GM23338 (cell line): ENCODE results near the gene DRAXIN. TPM values are rescaled to one million over a fixed set of nuclear protein-coding genes. Genes with fewer than 3 reads are reported as not detected.

ENCODE experiments used
- ATAC-seq: fragments of 200-7000 bp; cut with Tn5 transposase; 3 replicates; pipeline ENCODE4 v1.9.1; 2020
- DNase-seq: peaks from one replicate; pipeline ENCODE4 v3.0.0-alpha.2; 2015; ENCODE audit warnings: low spot score
- H2AFZ ChIP-seq: fragments of 200-600 bp; sonication (generic); 2 replicates; pipeline ENCODE4 v1.8.0; 2016; ENCODE audit warnings: antibody characterized with exemption, mild to moderate bottlenecking, moderate library complexity
- H3F3A ChIP-seq: fragments of 200-600 bp; sonication (generic); replicated peaks from 2 replicates; pipeline ENCODE4 v1.8.0; 2017; ENCODE audit warnings: antibody characterized with exemption, mixed run types, low read depth
- H3K27ac ChIP-seq: fragments of 200-600 bp; sonication (generic); 2 replicates; pipeline ENCODE4 v1.6.1; 2016; ENCODE audit warnings: low read depth
- H3K27me3 ChIP-seq: fragments of 200-600 bp; sonication (generic); 2 replicates; pipeline ENCODE4 v1.8.0; 2016; ENCODE audit warnings: mild to moderate bottlenecking, mixed run types, moderate library complexity; ENCODE audit not compliant: insufficient read depth
- H3K36me3 ChIP-seq: fragments of 200-600 bp; sonication (generic); 2 replicates; pipeline ENCODE4 v1.8.0; 2016; ENCODE audit warnings: mild to moderate bottlenecking; ENCODE audit not compliant: insufficient read depth
- H3K4me1 ChIP-seq: fragments of 200-600 bp; sonication (generic); 2 replicates; pipeline ENCODE4 v1.8.0; 2016; ENCODE audit warnings: mild to moderate bottlenecking, moderate library complexity; ENCODE audit not compliant: insufficient read depth
- H3K4me2 ChIP-seq: fragments of 200-600 bp; sonication (generic); 2 replicates; pipeline ENCODE4 v1.7.1; 2017; ENCODE audit warnings: mixed run types
- H3K4me3 ChIP-seq: fragments of 200-600 bp; sonication (generic); 2 replicates; pipeline ENCODE4 v1.6.1; 2016; ENCODE audit warnings: mixed run types
- H3K79me2 ChIP-seq: fragments of 200-600 bp; sonication (generic); replicated peaks from 2 replicates; pipeline ENCODE4 v1.8.0; 2017; ENCODE audit warnings: mild to moderate bottlenecking; ENCODE audit not compliant: insufficient read depth
- H3K9me2 ChIP-seq: fragments of 200-600 bp; sonication (generic); 2 replicates; pipeline ENCODE4 v1.8.0; 2017; ENCODE audit not compliant: insufficient read depth
- H4K20me1 ChIP-seq: fragments of 200-600 bp; sonication (generic); replicated peaks from 2 replicates; pipeline ENCODE4 v1.8.0; 2017; ENCODE audit warnings: mild to moderate bottlenecking; ENCODE audit not compliant: insufficient read depth
- H3K27ac Mint-ChIP-seq: 2 replicates; pipeline ENCODE4 v1.8.0; 2020; ENCODE audit warnings: inconsistent platforms, mild to moderate bottlenecking, moderate library complexity, mixed read lengths
- H3K27me3 Mint-ChIP-seq: 3 replicates; pipeline ENCODE4 v1.8.0; 2022; ENCODE audit warnings: low read depth, mild to moderate bottlenecking, moderate library complexity, mixed read lengths, inconsistent platforms; ENCODE audit not compliant: insufficient read depth, poor library complexity
- H3K36me3 Mint-ChIP-seq: 3 replicates; pipeline ENCODE4 v1.8.0; 2021; ENCODE audit warnings: low read depth, mild to moderate bottlenecking, inconsistent platforms, moderate library complexity, mixed read lengths
- H3K4me1 Mint-ChIP-seq: 3 replicates; pipeline ENCODE4 v1.8.0; 2020; ENCODE audit warnings: mild to moderate bottlenecking, inconsistent platforms, mixed read lengths
- H3K4me3 Mint-ChIP-seq: 3 replicates; pipeline ENCODE4 v1.8.0; 2021; ENCODE audit warnings: moderate library complexity, mild to moderate bottlenecking, inconsistent platforms, mixed read lengths
- H3K9me3 Mint-ChIP-seq: 3 replicates; pipeline ENCODE4 v1.8.0; 2020; ENCODE audit warnings: moderate library complexity, mild to moderate bottlenecking, inconsistent platforms, mixed read lengths
- CREB1 ChIP-seq: fragments of 250-450 bp; sonication (Bioruptor Pico); IDR thresholded peaks from 2 replicates; pipeline ENCODE4 v1.5.0; 2020; ENCODE audit warnings: low read depth, mild to moderate bottlenecking, moderate library complexity
- EZH2 ChIP-seq: fragments of 200-600 bp; sonication (generic); IDR thresholded peaks from one replicate; pipeline ENCODE4 v1.8.0; 2017; ENCODE audit warnings: antibody characterized with exemption, mild to moderate bottlenecking, low read depth; ENCODE audit not compliant: unreplicated experiment
- EZH2phosphoT487 ChIP-seq: fragments of 200-600 bp; sonication (generic); IDR thresholded peaks from one replicate; pipeline ENCODE4 v1.8.1; 2018; ENCODE audit warnings: antibody characterized with exemption; ENCODE audit not compliant: unreplicated experiment
- JUNB ChIP-seq: IDR thresholded peaks from one replicate; pipeline ENCODE4 v1.6.1; 2016; ENCODE audit warnings: antibody characterized with exemption; ENCODE audit not compliant: unreplicated experiment
- NANOG ChIP-seq: IDR thresholded peaks from 2 replicates; pipeline ENCODE4 v1.6.1; 2016; ENCODE audit warnings: antibody characterized with exemption, borderline replicate concordance
- POLR2AphosphoS5 ChIP-seq: IDR thresholded peaks from 2 replicates; pipeline ENCODE4 v1.6.1; 2016; ENCODE audit warnings: antibody characterized with exemption, low read depth
- STAT1 ChIP-seq: IDR thresholded peaks from one replicate; pipeline ENCODE4 v1.6.1; 2016; ENCODE audit warnings: antibody characterized with exemption; ENCODE audit not compliant: unreplicated experiment
- ZNF114 ChIP-seq: fragments of 250-450 bp; sonication (Bioruptor Pico); IDR thresholded peaks from 2 replicates; pipeline ENCODE4 v1.5.0; 2020; ENCODE audit warnings: mild to moderate bottlenecking, moderate library complexity
- ZNF331 ChIP-seq: fragments of 250-450 bp; sonication (Bioruptor Pico); IDR thresholded peaks from 2 replicates; pipeline ENCODE4 v1.5.0; 2020; ENCODE audit warnings: low read depth, mild to moderate bottlenecking, moderate library complexity
- polyA plus RNA-seq: library from polyadenylated mRNA; unstranded; fragments of >200 nt; fragmentation: Nextera tagmentation; extraction: Ambion mirVana; gene quantifications from 2 replicates; pipeline ENCODE4 v1.2.1, GENCODE V29; 2016
- total RNA-seq: library from RNA; depleted of rRNA; stranded (reverse); fragments of >200 nt; shearing (Covaris generic); gene quantifications from 2 replicates; pipeline ENCODE4 v1.2.3, GENCODE V29; 2014
- TF ChIP-seq, protein P1 (sequence below): IDR thresholded peaks from 2 replicates; pipeline ENCODE4 v1.6.1; 2016; ENCODE audit warnings: antibody characterized with exemption
- TF ChIP-seq, protein P2 (sequence below), 2 experiments: fragments of 200-600 bp in 1 of 2; sonication (generic) in 1 of 2; conservative IDR thresholded peaks; 2 replicates each; pipeline versions ENCODE4 v1.5.1 to v1.6.1; 2016 to 2017; ENCODE audit warnings: antibody characterized with exemption in 2 of 2, low read depth in 2 of 2, mild to moderate bottlenecking in 2 of 2, moderate library complexity in 1 of 2
- TF ChIP-seq, protein P3 (sequence below): IDR thresholded peaks from one replicate; pipeline ENCODE4 v1.6.1; 2018; ENCODE audit warnings: antibody characterized with exemption; ENCODE audit not compliant: unreplicated experiment
- TF ChIP-seq, protein P4 (sequence below): fragments of 250-450 bp; sonication (Bioruptor Pico); IDR thresholded peaks from 2 replicates; pipeline ENCODE4 v1.5.0; 2020; ENCODE audit warnings: mild to moderate bottlenecking, moderate library complexity

DRAXIN gene
- total and polyA plus RNA-seq, 2 experiments from 2014 or later, result 7.6 to 23.0 TPM

DNA sequence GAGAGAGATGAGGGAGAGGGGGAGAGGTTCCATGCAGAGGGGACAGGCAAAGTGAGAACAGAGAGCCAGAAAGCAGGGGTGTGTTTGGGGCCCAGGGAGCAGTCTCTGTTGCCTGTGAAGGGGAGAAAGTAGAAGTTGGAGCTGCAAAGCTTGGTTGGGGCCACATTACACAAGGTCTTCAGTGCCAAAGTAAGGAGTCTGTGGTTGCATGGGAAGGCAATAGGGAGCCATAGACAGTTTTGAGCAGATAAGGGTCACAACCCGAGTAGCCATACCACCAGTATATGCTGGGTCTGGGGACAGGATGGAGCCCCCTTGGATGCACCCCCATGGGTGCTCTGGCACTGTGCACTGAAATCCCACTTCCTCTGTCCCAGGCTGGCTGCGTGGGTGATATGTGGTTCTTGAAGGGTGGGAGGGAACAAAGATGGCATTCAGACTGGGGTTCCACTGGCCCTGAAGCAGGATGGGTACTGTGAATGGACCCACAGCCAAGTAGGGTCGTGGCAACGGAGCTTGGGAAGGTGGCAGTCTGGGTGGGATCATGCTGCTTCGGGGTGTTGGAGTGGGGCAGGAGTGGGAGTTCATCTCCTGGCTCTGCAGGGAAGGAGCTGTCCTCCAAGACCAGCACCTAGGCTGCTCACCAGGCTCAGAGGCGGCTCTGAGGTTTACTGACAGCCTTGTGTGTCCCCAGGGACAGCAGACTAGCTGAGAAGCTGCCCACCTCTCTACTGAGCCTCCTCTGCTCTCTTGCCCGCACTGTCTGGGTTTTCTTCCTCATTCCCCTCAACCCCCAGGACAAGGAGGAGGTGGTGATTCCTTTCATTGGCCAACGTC, 12.1 kb downstream of the DRAXIN start:
- peak; percentile 8; the same call in 2 of the 3 replicates for ATAC-seq
- Histone ChIP-seq H3K4me1 (peaks cover 51% of the 10 kb centered on the region), H3K79me2 (peaks cover 32% of the 10 kb centered on the region)

More for the DNA sequence above, 12.1 kb downstream of the DRAXIN start:
- 0 out of 3 replicates have a peak, but pooled peaks cover 4% of the 10 kb centered on the region for H3K36me3 Mint-ChIP-seq
- no peak overlapping the region for H2AFZ ChIP-seq
- no peaks in the 10 kb centered on the region for H4K20me1 ChIP-seq
- H3K27me3 Mint-ChIP-seq, result peaks cover 12% of the 10 kb centered on the region
- H3K9me3 Mint-ChIP-seq, result no peaks in the 10 kb centered on the region
- no peak overlapping the region for H3K4me2 ChIP-seq
- no peaks in the 10 kb centered on the region for H3K9me2 ChIP-seq
- H3K4me1 Mint-ChIP-seq, result peaks cover 58% of the 10 kb centered on the region
- H3F3A ChIP-seq, result peaks cover 27% of the 10 kb centered on the region
- H3K27ac Mint-ChIP-seq, result 0 out of 2 replicates have a peak overlapping the region, but pooled peaks have one; percentile 49
- no peaks in the 10 kb centered on the region; the same call in 1 of the 2 replicates for H3K36me3 ChIP-seq
- no peak overlapping the region for H3K27ac ChIP-seq
- TF ChIP-seq JUNB (no peak), EZH2 (no peak), ZNF114 (CRISPR knock-in tag) (no peak), CREB1 (CRISPR knock-in tag) (no peak), STAT1 (no peak), ZNF331 (CRISPR knock-in tag) (no peak), POLR2AphosphoS5 (no peak), NANOG (no peak), EZH2phosphoT487 (no peak)
- TF ChIP-seq, protein P1, sequence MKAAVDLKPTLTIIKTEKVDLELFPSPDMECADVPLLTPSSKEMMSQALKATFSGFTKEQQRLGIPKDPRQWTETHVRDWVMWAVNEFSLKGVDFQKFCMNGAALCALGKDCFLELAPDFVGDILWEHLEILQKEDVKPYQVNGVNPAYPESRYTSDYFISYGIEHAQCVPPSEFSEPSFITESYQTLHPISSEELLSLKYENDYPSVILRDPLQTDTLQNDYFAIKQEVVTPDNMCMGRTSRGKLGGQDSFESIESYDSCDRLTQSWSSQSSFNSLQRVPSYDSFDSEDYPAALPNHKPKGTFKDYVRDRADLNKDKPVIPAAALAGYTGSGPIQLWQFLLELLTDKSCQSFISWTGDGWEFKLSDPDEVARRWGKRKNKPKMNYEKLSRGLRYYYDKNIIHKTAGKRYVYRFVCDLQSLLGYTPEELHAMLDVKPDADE, result no peak
- TF ChIP-seq, protein P2, sequence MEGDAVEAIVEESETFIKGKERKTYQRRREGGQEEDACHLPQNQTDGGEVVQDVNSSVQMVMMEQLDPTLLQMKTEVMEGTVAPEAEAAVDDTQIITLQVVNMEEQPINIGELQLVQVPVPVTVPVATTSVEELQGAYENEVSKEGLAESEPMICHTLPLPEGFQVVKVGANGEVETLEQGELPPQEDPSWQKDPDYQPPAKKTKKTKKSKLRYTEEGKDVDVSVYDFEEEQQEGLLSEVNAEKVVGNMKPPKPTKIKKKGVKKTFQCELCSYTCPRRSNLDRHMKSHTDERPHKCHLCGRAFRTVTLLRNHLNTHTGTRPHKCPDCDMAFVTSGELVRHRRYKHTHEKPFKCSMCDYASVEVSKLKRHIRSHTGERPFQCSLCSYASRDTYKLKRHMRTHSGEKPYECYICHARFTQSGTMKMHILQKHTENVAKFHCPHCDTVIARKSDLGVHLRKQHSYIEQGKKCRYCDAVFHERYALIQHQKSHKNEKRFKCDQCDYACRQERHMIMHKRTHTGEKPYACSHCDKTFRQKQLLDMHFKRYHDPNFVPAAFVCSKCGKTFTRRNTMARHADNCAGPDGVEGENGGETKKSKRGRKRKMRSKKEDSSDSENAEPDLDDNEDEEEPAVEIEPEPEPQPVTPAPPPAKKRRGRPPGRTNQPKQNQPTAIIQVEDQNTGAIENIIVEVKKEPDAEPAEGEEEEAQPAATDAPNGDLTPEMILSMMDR (conservative IDR thresholded peaks at IDR 0.05; ENCODE audit: low read depth in 2 of 2), result no peak
- TF ChIP-seq, protein P3, sequence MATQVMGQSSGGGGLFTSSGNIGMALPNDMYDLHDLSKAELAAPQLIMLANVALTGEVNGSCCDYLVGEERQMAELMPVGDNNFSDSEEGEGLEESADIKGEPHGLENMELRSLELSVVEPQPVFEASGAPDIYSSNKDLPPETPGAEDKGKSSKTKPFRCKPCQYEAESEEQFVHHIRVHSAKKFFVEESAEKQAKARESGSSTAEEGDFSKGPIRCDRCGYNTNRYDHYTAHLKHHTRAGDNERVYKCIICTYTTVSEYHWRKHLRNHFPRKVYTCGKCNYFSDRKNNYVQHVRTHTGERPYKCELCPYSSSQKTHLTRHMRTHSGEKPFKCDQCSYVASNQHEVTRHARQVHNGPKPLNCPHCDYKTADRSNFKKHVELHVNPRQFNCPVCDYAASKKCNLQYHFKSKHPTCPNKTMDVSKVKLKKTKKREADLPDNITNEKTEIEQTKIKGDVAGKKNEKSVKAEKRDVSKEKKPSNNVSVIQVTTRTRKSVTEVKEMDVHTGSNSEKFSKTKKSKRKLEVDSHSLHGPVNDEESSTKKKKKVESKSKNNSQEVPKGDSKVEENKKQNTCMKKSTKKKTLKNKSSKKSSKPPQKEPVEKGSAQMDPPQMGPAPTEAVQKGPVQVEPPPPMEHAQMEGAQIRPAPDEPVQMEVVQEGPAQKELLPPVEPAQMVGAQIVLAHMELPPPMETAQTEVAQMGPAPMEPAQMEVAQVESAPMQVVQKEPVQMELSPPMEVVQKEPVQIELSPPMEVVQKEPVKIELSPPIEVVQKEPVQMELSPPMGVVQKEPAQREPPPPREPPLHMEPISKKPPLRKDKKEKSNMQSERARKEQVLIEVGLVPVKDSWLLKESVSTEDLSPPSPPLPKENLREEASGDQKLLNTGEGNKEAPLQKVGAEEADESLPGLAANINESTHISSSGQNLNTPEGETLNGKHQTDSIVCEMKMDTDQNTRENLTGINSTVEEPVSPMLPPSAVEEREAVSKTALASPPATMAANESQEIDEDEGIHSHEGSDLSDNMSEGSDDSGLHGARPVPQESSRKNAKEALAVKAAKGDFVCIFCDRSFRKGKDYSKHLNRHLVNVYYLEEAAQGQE, result no peak
- TF ChIP-seq, protein P4, sequence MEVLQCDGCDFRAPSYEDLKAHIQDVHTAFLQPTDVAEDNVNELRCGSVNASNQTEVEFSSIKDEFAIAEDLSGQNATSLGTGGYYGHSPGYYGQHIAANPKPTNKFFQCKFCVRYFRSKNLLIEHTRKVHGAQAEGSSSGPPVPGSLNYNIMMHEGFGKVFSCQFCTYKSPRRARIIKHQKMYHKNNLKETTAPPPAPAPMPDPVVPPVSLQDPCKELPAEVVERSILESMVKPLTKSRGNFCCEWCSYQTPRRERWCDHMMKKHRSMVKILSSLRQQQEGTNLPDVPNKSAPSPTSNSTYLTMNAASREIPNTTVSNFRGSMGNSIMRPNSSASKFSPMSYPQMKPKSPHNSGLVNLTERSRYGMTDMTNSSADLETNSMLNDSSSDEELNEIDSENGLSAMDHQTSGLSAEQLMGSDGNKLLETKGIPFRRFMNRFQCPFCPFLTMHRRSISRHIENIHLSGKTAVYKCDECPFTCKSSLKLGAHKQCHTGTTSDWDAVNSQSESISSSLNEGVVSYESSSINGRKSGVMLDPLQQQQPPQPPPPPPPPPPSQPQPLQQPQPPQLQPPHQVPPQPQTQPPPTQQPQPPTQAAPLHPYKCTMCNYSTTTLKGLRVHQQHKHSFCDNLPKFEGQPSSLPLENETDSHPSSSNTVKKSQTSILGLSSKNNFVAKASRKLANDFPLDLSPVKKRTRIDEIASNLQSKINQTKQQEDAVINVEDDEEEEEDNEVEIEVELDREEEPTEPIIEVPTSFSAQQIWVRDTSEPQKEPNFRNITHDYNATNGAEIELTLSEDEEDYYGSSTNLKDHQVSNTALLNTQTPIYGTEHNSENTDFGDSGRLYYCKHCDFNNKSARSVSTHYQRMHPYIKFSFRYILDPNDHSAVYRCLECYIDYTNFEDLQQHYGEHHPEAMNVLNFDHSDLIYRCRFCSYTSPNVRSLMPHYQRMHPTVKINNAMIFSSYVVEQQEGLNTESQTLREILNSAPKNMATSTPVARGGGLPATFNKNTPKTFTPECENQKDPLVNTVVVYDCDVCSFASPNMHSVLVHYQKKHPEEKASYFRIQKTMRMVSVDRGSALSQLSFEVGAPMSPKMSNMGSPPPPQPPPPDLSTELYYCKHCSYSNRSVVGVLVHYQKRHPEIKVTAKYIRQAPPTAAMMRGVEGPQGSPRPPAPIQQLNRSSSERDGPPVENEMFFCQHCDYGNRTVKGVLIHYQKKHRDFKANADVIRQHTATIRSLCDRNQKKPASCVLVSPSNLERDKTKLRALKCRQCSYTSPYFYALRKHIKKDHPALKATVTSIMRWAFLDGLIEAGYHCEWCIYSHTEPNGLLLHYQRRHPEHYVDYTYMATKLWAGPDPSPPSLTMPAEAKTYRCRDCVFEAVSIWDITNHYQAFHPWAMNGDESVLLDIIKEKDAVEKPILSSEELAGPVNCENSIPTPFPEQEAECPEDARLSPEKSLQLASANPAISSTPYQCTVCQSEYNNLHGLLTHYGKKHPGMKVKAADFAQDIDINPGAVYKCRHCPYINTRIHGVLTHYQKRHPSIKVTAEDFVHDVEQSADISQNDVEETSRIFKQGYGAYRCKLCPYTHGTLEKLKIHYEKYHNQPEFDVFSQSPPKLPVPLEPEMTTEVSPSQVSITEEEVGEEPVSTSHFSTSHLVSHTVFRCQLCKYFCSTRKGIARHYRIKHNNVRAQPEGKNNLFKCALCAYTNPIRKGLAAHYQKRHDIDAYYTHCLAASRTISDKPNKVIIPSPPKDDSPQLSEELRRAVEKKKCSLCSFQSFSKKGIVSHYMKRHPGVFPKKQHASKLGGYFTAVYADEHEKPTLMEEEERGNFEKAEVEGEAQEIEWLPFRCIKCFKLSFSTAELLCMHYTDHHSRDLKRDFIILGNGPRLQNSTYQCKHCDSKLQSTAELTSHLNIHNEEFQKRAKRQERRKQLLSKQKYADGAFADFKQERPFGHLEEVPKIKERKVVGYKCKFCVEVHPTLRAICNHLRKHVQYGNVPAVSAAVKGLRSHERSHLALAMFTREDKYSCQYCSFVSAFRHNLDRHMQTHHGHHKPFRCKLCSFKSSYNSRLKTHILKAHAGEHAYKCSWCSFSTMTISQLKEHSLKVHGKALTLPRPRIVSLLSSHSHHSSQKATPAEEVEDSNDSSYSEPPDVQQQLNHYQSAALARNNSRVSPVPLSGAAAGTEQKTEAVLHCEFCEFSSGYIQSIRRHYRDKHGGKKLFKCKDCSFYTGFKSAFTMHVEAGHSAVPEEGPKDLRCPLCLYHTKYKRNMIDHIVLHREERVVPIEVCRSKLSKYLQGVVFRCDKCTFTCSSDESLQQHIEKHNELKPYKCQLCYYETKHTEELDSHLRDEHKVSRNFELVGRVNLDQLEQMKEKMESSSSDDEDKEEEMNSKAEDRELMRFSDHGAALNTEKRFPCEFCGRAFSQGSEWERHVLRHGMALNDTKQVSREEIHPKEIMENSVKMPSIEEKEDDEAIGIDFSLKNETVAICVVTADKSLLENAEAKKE (CRISPR knock-in tag), result no peak
- no peaks in the 10 kb centered on the region for H3K27me3 ChIP-seq
- no peak for DNase-seq
- no peak overlapping the region for H3K4me3 Mint-ChIP-seq
- no peak overlapping the region for H3K4me3 ChIP-seq
